Endothelial cell of umbilical vein (primary cell): ENCODE measurements around the gene RTN4R. TPM values are rescaled to one million over a fixed set of nuclear protein-coding genes. Genes with fewer than 3 reads are reported as not detected.

Source experiments
- BruUV-seq: library from RNA; stranded (reverse); fragments of 400-500 nt; replicated peaks from 2 replicates; lab custom pipeline; 2021; lab: Mats Ljungman, UMichigan
- CTCF ChIA-PET: fragments of 300-600, 350-600 bp; sonication (Branson Sonifier 250); formaldehyde crosslinking; loops from one replicate; lab custom pipeline; 2021; ENCODE audit warnings: antibody characterized with exemption, inconsistent platforms; lab: Charles Lee
- POLR2A ChIA-PET: fragments of 300-600, 350-600 bp; sonication (Branson Sonifier 250); formaldehyde crosslinking; loops from one replicate; lab custom pipeline; 2021; ENCODE audit warnings: antibody characterized with exemption, inconsistent platforms; lab: Charles Lee
- DNase-seq: peaks from one replicate; pipeline ENCODE4 v3.0.0-alpha.2; 2011; ENCODE audit warnings: low read depth, low spot score
- FAIRE-seq: peaks from 2 replicates; lab custom pipeline; 2011; peaks lifted over from hg19 to GRCh38; lab: Jason Lieb, UNC
- H2AFZ ChIP-seq: 2 replicates; pipeline ENCODE4 v1.6.0; 2012; ENCODE audit warnings: low read depth, low read length, control low read depth, inconsistent platforms
- H3K27ac ChIP-seq: 2 replicates; pipeline ENCODE4 v1.5.1; 2011; ENCODE audit warnings: low read depth, mild to moderate bottlenecking, control low read depth, low read length, moderate library complexity; ENCODE audit not compliant: insufficient read depth
- H3K27me3 ChIP-seq, 2 experiments: 2 replicates each; pipeline versions ENCODE4 v1.6.0 to v1.6.1; 2011; ENCODE audit warnings: low read length in 2 of 2, mixed read lengths in 1 of 2; ENCODE audit not compliant: control insufficient read depth in 2 of 2, insufficient read depth in 2 of 2
- H3K36me3 ChIP-seq, 2 experiments: 2 replicates in 1 of 2; 3 replicates in 1 of 2; pipeline ENCODE4 v1.5.1; 2011; ENCODE audit warnings: low read length in 2 of 2, mild to moderate bottlenecking in 1 of 2, moderate library complexity in 1 of 2; ENCODE audit not compliant: control insufficient read depth in 2 of 2, insufficient read depth in 2 of 2; ENCODE audit errors: extremely low read depth in 1 of 2
- H3K4me1 ChIP-seq: 3 replicates; pipeline ENCODE4 v1.5.1; 2011; ENCODE audit warnings: mild to moderate bottlenecking, low read length; ENCODE audit not compliant: control insufficient read depth, insufficient read depth; ENCODE audit errors: extremely low read depth
- H3K4me2 ChIP-seq: 2 replicates; pipeline ENCODE4 v1.6.1; 2011; ENCODE audit warnings: low read length, control low read depth, mixed read lengths; ENCODE audit not compliant: insufficient read depth
- H3K4me3 ChIP-seq, 3 experiments: fragments of 200-600 bp in 1 of 3; sonication (generic), shearing (Covaris generic) in 1 of 3; replicated peaks in 1 of 3; 2 replicates each; pipeline ENCODE4 v1.5.1; 2011 to 2016; ENCODE audit warnings: control low read depth in 3 of 3, low read length in 3 of 3, mild to moderate bottlenecking in 2 of 3, inconsistent platforms in 1 of 3, low read depth in 1 of 3, moderate library complexity in 1 of 3; ENCODE audit not compliant: insufficient read depth in 1 of 3
- H3K79me2 ChIP-seq: 2 replicates; pipeline ENCODE4 v1.6.0; 2012; ENCODE audit warnings: low read length, inconsistent platforms; ENCODE audit not compliant: control insufficient read depth, insufficient read depth
- H3K9ac ChIP-seq: replicated peaks from 2 replicates; pipeline ENCODE3; 2011; ENCODE audit warnings: low read length, control low read depth; ENCODE audit not compliant: insufficient read depth; ENCODE audit errors: extremely low read depth
- H3K9me1 ChIP-seq: replicated peaks from 3 replicates; pipeline ENCODE4 v1.6.0; 2011; ENCODE audit warnings: mild to moderate bottlenecking, low read length; ENCODE audit not compliant: control insufficient read depth, insufficient read depth; ENCODE audit errors: extremely low read depth
- H3K9me3 ChIP-seq: replicated peaks from 2 replicates; pipeline ENCODE4 v1.5.1; 2012; ENCODE audit warnings: low read length, inconsistent platforms; ENCODE audit not compliant: control insufficient read depth, insufficient read depth
- H4K20me1 ChIP-seq: replicated peaks from 2 replicates; pipeline ENCODE3; 2011; ENCODE audit warnings: mild to moderate bottlenecking, low read length; ENCODE audit not compliant: control insufficient read depth, insufficient read depth; ENCODE audit errors: extremely low read depth
- EZH2 ChIP-seq: IDR thresholded peaks from 2 replicates; pipeline ENCODE4 v1.6.1; 2012; ENCODE audit warnings: borderline replicate concordance, low read depth, mild to moderate bottlenecking, moderate library complexity, low read length, inconsistent platforms; ENCODE audit not compliant: severe bottlenecking
- FOS ChIP-seq: IDR thresholded peaks from 2 replicates; pipeline ENCODE4 v1.6.1; 2011; ENCODE audit warnings: mild to moderate bottlenecking, low read length, moderate library complexity, borderline replicate concordance; ENCODE audit not compliant: insufficient read depth
- GATA2 ChIP-seq: IDR thresholded peaks from 2 replicates; pipeline ENCODE4 v1.7.0; 2011; ENCODE audit warnings: low read depth, mild to moderate bottlenecking, moderate library complexity, mixed read lengths, low read length; ENCODE audit not compliant: insufficient read length, insufficient read depth
- JUN ChIP-seq: IDR thresholded peaks from 2 replicates; pipeline ENCODE4 v1.6.1; 2011; ENCODE audit warnings: borderline replicate concordance, low read depth; ENCODE audit not compliant: insufficient read length, insufficient read depth
- MYC ChIP-seq: IDR thresholded peaks from one replicate; pipeline ENCODE4 v1.6.1; 2011; ENCODE audit warnings: mild to moderate bottlenecking, low read depth, low read length
- POLR2A ChIP-seq: IDR thresholded peaks from 2 replicates; pipeline ENCODE4 v1.6.1; 2012; ENCODE audit warnings: low read depth, mild to moderate bottlenecking, control low read depth, low read length
- POLR2AphosphoS5 ChIP-seq: IDR thresholded peaks from 2 replicates; pipeline ENCODE4 v1.6.1; 2012; ENCODE audit warnings: low read depth, mild to moderate bottlenecking, control low read depth, low read length, moderate library complexity; ENCODE audit not compliant: insufficient read depth
- dilution Hi-C: fragments of 300-500 bp; cut with MboI; formaldehyde crosslinking; loops from one replicate; pipeline ENCODE4 v1.15.0; 2019; ENCODE audit warnings: low sequenced_read_pairs; ENCODE audit not compliant: extremely low pct_ligation_motif_present
- intact Hi-C: fragments of 100-400 bp; cut with micrococcal nuclease; formaldehyde crosslinking; loops from one replicate; pipeline ENCODE4 v1.10.0; 2022
- polyA plus RNA-seq, 4 experiments: library from polyadenylated mRNA; depleted of rRNA in 3 of 4; stranded (reverse) in 3 of 4; unstranded in 1 of 4; fragments of >200 nt; gene quantifications; 2 replicates each; pipeline versions ENCODE4 v1.2.1 to v1.2.3, GENCODE V29; 2011 to 2012; ENCODE audit warnings: missing spikeins in 1 of 4
- total RNA-seq: library from RNA; stranded (reverse); gene quantifications from 2 replicates; pipeline ENCODE4 v1.2.3, GENCODE V29; 2021
- TF ChIP-seq, protein P1 (sequence below): IDR thresholded peaks from 2 replicates; pipeline ENCODE4 v1.6.1; 2011; ENCODE audit not compliant: insufficient read depth, insufficient read length
- TF ChIP-seq, protein P2 (sequence below), 2 donors: IDR thresholded peaks; 1 replicate in 1 of 2; 2 replicates in 1 of 2; pipeline ENCODE4 v1.5.1; 2011; ENCODE audit warnings: low read length in 2 of 2, mild to moderate bottlenecking in 2 of 2, moderate library complexity in 2 of 2, control low read depth in 1 of 2, inconsistent platforms in 1 of 2, low read depth in 1 of 2; ENCODE audit not compliant: insufficient read depth in 1 of 2; ENCODE audit errors: extremely low read depth in 1 of 2

Gene RTN4R
- total and polyA plus RNA-seq, 2 donors (not counting 3 experiments of a cell fraction or from before 2014, with no cell fraction given): 1.2 to 2.2 TPM

DNA sequence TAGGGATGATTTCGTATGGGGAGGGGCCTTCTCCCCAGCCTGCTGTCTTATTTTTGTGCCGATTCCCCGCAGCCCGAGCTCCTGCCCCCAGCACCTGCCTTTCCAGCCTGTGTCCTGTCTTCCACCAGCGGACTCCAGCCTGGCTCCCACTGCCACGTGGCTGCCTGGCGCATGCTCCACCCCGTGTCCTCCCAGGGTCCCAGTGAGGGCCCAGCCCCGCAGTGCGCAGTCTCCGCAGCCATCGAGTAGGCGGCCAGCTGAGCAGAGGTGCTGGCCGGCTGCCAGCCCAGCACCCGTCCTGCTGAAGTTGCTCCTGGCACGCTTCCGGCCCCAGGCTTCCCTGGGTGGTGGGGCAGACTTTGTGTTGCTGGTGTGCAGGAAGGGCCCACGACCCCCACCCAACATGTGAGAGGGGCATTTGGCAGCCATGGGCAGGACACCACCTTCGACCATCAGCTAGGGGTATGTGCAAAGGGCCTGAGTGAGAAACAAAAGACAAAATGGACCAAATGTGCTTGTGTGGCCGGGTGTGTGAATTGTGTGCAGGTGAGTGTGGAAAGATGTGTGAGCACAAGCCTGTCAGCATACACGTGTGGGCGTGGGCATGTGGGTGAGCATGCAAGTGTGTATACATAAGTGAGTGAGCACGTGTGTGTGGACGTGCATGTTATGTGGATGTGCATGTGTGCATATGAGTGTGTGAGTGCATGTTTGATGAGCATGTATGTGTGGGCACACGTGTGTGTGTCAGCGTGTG is 55.9 kb downstream of the RTN4R start:
- Histone ChIP-seq H3K79me2 (no peaks in the 10 kb centered on the region), H3K4me2 (no peak overlapping the region), H4K20me1 (no peaks in the 10 kb centered on the region), H3K9me3 (no peaks in the 10 kb centered on the region), H3K4me1 (peaks cover 1% of the 10 kb centered on the region), H3K4me3 (no peak overlapping the region), H3K36me3 (no peaks in the 10 kb centered on the region), H3K27me3 (no peaks in the 10 kb centered on the region), H3K9me1 (no peaks in the 10 kb centered on the region), H3K27ac (no peak overlapping the region), H3K9ac (no peak overlapping the region), H2AFZ (no peak overlapping the region)
- CTCF ChIA-PET: no interaction called here
- FAIRE-seq (no peak), DNase-seq (no peak)
- intact Hi-C loops: no loop called here
- TF ChIP-seq GATA2 (no peak), MYC (no peak), POLR2A (no peak), FOS (no peak), EZH2 (no peak), POLR2AphosphoS5 (no peak), JUN (no peak)
- TF ChIP-seq, protein P1, sequence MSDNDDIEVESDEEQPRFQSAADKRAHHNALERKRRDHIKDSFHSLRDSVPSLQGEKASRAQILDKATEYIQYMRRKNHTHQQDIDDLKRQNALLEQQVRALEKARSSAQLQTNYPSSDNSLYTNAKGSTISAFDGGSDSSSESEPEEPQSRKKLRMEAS: no peak
- TF ChIP-seq, protein P2, sequence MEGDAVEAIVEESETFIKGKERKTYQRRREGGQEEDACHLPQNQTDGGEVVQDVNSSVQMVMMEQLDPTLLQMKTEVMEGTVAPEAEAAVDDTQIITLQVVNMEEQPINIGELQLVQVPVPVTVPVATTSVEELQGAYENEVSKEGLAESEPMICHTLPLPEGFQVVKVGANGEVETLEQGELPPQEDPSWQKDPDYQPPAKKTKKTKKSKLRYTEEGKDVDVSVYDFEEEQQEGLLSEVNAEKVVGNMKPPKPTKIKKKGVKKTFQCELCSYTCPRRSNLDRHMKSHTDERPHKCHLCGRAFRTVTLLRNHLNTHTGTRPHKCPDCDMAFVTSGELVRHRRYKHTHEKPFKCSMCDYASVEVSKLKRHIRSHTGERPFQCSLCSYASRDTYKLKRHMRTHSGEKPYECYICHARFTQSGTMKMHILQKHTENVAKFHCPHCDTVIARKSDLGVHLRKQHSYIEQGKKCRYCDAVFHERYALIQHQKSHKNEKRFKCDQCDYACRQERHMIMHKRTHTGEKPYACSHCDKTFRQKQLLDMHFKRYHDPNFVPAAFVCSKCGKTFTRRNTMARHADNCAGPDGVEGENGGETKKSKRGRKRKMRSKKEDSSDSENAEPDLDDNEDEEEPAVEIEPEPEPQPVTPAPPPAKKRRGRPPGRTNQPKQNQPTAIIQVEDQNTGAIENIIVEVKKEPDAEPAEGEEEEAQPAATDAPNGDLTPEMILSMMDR (IDR thresholded peaks at IDR 0.05; ENCODE audit: extremely low read depth in 1 of 2, insufficient read depth in 1 of 2, low read depth in 1 of 2, low read length in 2 of 2): no peak
- no TSS peak for BruUV-seq
- POLR2A ChIA-PET: no interaction called here
- dilution Hi-C loops: no loop called here
